Left kidney (tissue), 8 donors: ENCODE data around the gene MTREX. TPM values are rescaled to one million over a fixed set of nuclear protein-coding genes. Genes with fewer than 3 reads are reported as not detected.
"Not testable (repeated sequence)": the region's sequence is repeated elsewhere in the genome, so short reads cannot be mapped to it uniquely, and the experiment has no call there.

ENCODE experiments used
- DNase-seq: peaks from one replicate; pipeline ENCODE4 v3.0.0-alpha.2; 2013
- long read RNA-seq, 8 donors: transcript quantifications; one replicate each; lab custom pipeline, GENCODE V29; 2026
- polyA plus RNA-seq: library from polyadenylated mRNA; unstranded; fragments of 120-200 nt; gene quantifications from one replicate; pipeline ENCODE4 v1.2.1, GENCODE V29; 2013; ENCODE audit not compliant: insufficient read length

MTREX gene
- polyA plus RNA-seq = 110 TPM
- long read RNA-seq, donor 1, full-length matches to known transcripts = 2 of 2 reads
- long read RNA-seq, donor 1, partial matches to known transcripts = 0 of 2 reads
- long read RNA-seq, donor 1, other reads (novel, unspliced or antisense) = 0 of 2 reads
- long read RNA-seq, donor 2, full-length matches to known transcripts = 1 of 1 reads
- long read RNA-seq, donor 2, partial matches to known transcripts = 0 of 1 reads
- long read RNA-seq, donor 2, other reads (novel, unspliced or antisense) = 0 of 1 reads
- long read RNA-seq, donor 3, full-length matches to known transcripts = 2 of 10 reads
- long read RNA-seq, donor 3, partial matches to known transcripts = 8 of 10 reads
- long read RNA-seq, donor 3, other reads (novel, unspliced or antisense) = 0 of 10 reads
- long read RNA-seq, donor 4 = 0 reads
- long read RNA-seq, donor 5, full-length matches to known transcripts = 8 of 204 reads
- long read RNA-seq, donor 5, partial matches to known transcripts = 196 of 204 reads
- long read RNA-seq, donor 5, other reads (novel, unspliced or antisense) = 0 of 204 reads
- long read RNA-seq, donor 6, full-length matches to known transcripts = 2 of 145 reads
- long read RNA-seq, donor 6, partial matches to known transcripts = 137 of 145 reads
- long read RNA-seq, donor 6, other reads (novel, unspliced or antisense) = 6 of 145 reads
- long read RNA-seq, donor 7, full-length matches to known transcripts = 3 of 160 reads
- long read RNA-seq, donor 7, partial matches to known transcripts = 139 of 160 reads
- long read RNA-seq, donor 7, other reads (novel, unspliced or antisense) = 18 of 160 reads
- long read RNA-seq, donor 8, partial matches to known transcripts = 25 of 64 reads
- long read RNA-seq, donor 8, other reads (novel, unspliced or antisense) = 39 of 64 reads

DNA sequence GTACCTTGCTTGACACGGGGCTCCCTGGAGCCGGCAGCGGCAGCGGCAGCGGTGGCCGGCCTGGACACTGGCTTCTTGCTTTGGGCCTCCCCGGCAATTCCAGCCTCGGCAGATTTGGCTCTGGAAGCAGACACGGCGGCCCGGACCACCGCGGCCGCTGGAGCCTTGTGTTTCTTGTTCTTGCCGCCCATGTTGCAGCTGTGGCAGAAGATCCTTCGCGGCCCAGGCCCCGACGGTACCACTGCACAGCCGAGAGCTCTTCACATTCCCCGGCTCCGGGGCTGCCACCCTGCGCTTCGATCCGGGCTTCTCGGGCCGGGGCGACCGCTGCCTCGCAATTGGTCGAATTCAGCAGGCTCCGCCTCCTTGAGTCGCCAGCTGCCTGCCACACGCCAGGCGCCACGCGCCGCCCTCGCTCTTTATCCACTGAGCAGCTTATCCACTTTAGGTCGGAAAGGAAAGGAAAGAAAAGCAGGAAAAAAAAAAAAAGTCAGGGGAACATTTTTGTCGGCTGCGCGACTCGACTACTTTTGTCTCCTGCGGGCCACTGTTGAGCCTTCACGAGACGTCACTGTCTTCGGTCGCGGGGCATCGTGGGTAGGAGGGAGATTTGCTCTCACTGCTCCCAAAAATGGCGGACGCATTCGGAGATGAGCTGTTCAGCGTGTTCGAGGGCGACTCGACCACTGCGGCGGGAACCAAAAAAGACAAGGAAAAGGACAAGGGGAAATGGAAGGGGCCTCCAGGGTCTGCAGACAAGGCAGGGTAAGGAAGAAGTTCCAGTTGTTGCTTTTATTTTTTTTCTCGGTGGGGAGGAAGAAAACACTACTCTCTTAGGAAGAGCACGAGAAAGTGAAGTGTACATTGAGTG lies at the start of gene MTREX, which contains the start of gene DHX29:
MTREX (plus strand) TSS at position 607 of the 871 bp plus-strand sequence; CDS start at position 632, 25 bp downstream.
DHX29 (minus strand) TSS at position 312 of the 871 bp plus-strand sequence; CDS start at position 191, 121 bp downstream.
- DNase-seq = peak; percentile 94

DNA sequence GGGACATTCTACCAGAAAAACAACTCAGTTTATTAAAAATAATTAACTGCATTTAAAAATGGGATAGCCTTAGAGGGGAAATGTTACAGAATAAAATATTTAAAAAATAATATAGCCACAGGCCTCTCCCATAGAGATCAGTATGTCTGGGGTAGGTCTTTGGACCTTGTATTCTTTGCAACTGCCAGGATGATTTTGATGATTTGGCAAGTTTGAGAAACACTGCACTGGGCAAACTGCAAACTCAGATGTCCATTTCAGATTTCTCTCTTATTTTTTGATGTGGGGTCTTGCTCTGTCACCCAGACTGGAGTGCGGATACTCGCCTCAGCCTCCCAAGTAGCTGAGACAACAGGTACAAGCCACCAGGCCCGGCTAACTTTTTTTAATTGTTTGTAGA lies 49.5 kb upstream of the MTREX start:
- no peak for DNase-seq

DNA sequence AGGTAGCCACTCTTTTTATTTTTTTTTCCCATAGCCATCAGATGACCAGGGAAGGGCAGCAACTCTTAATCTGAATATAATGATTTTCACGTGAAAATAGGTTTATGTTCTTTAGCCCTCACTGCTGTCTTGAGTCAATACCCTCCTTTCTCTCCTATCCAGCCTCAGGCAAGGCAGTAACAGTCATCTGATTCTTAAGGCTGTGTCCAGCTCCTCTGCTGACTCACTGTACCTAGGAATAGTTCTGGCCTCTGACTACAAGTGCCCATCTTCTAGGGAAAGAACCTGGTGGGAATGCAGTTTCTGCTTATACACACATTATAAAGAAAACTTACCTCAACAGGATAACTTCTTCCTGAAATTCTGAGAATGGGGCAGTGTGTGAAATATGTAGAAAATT lies 31.0 kb upstream of the MTREX start:
- DNase-seq = no peak

DNA sequence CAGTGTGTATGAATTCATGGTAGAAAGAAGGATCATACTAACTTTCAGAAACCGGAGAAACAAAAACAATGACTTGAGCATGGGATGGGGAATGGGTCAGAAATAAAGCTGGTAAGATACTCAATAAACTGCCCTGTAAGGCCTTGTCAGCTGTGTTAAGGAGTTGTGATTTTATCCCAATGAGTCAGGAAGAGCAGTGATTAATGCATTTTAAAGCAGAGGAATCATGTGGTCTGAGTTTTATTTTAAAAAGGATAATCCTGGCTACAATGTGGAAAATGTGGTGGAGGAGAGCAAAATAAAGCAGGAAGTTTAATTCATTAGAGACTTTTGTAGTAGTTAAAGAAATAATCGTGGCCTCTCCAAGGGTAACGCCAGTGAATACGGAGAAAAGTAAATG lies 29.0 kb upstream of the MTREX start:
- no peak for DNase-seq

DNA sequence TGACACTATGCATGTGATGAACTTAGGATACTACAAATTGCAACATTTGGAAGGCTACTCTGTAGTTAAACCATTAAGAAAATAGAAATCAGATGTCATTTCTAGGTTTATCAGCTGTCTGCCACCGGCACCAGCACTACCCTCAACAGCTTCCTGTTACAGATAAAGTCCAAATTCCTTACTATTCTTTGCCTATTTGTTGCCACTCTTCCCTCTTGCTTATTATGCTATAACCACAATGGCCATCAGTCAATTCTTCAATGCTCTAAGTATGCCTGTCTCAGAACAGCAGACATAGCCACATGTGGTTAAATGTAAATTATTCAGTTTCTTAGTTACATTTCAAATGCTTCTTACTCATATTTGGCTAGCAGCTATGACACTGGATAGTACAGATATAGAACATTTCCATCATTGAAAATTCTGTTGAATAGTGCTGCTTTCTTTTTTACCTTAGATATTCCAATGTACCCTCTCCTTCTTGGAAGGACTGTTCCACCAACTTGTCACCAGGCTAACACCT lies 21.3 kb upstream of the MTREX start:
- DNase-seq = no peak

DNA sequence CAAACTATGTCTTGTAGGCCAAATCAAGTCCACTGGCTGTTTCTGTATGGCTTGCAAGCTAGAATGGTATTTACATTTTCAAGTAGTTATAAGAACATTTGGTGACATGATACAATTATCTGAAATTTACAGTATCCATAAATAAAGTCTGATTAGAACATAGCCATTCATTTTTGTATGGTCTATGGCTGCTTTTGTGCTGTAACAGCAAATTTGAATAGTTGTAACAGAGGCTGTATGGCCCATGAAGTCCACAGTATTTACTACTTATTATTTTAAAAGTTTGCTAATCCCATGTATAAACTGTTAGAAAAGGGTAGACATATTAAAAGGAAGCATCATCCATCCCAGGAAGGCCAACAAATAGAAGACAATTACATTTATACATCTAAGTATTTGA lies 18.0 kb upstream of the MTREX start:
- DNase-seq = no peak

DNA sequence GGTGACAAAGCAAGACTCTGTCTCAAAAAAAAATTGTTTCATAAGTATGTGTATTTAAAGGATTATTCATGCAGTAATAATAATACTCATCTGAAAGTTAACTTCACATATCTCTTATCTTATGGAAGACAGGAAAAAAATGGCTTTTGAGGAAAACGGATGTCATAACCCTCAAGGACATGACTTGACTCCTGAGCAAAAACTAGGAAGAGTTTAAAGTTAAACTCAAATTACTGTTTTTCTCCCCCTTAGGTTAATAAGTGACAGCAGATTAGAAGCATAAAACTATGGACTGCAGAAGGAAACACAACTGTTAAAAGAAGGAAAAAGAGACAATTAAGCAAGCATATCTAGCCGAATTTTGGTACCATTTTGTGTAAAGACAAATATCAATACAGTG lies 16.8 kb upstream of the MTREX start:
- no peak for DNase-seq

DNA sequence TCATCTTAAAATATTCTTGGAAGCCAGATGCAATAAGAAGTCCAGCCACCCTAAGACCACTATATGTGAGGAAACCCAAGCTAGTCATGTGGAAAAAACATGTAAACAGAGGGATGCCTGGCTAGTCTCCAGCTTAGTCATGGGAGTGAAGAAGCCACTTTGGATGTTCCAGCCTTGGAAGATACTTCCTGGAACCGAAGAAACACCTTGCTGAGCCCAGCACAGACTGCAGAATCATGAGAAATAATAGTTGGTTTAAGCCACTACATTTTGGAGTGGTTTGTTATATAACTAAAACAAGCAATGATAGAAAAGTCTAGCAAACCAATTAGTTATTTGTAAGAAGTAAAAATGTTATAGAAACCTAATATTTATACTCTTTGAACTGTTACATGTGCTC lies 12.9 kb upstream of the MTREX start:
- DNase-seq = no peak

DNA sequence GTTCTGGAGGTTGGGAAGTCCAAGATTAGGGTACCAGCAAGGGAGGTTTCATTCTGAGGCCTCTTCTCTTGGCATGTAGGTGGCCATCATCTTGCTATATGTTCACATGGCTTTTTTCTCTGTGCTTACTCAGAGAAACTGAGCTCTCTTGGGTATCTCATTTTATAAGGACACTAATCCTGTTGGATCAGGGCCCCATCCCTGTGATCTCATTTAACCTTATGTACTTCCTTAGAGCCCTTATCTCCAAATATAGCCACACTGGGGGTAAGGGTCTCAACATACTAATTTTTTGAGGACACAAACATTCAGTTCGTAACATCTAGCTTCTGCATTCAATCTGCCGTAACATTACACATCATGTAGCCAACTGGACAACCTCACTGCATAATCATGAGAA lies 6.9 kb upstream of the MTREX start:
- DNase-seq = no peak

DNA sequence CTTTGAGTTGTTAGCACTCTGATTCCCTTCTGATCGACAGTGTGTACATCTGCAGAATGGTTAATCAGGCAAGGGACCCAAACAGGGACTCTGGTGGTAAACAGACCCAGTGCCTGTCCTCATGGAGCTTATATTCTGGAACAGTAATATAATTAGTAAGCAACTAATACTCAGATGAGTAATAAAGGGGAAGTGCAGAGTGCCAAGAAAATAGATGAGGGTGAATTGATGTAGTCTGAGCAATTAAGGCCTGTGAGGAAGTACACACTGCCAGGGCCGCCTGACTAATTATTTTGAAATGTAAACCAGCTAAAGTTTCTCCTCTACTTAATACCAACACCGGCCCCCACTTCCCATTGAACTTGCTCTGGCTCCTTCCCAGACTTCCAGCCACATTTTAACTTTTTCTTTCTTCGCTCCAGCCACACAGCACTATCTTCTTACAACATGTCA lies 4.5 kb upstream of the MTREX start:
- no peak for DNase-seq

DNA sequence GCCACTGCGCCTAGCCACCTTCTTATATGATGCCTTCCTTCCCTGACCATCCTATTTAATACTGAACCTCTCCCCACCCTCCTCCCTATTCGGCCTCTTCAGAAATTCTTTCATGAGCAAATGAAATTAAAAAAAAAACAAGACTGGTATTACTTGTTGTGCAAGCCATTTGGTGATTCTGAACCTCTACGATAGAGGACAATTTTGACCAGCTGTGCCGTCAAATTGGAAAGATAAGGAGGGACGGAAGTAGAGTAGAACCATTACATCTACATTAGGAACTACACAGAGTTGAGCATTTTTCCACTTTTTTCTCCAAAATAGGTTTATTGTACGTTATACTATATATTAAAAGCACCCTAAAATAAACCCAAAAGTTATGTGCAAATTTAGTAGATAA lies 3.2 kb upstream of the MTREX start:
- no peak for DNase-seq

DNA sequence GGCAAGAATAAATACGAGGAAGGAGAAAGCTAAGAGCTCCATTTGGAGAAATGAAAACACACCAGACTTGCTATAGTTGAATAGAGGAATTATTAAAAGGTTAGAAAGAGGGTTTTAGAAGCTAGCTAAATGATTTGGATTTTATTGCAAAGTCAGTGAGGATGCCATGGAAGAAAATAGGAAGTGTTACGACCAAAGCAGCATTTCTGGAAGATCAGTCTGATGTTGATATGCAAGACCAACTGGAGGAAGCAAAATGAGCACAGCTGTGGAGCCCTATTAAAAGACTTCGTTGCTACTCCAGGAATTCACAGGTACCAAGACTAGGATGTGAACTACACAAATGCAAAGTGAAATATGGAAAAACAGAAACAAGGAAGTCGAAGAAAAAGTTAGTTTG lies 2.4 kb upstream of the MTREX start:
- no peak for DNase-seq

DNA sequence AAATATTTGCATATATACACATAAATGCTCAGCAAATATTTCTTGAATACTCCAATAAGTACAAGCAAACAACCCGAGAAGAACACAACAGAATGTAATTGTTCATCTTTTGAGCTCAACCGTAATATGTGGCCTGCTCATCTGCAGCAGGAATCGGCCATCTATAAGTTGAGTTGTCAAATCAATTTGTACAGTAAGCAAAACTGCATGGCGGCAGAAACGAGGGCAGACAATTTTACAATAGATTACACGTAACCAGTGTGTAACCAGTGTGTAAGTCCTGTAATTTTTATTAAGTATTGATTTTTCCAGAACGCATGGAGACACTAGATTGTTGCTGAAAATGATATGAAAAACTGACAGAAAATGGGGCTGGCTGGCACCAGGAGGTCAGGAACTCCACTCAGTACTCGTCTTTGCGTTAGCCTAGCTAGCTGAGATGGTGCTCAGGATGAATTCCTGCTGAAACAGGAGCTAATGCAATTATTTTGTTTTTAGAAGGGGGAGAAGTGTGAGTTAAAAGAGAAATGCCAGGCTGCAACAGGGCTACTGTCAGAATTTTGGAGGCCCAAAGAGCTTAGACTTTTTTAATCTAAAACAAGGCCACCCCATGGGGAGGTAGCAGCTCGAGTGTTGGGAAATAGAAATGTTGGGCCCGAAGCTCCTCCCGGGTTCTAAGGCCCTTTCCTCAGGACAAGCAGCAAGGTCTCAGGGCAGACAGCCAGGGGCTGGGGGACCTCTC lies 977 bp upstream of the MTREX start:
- no peak for DNase-seq

DNA sequence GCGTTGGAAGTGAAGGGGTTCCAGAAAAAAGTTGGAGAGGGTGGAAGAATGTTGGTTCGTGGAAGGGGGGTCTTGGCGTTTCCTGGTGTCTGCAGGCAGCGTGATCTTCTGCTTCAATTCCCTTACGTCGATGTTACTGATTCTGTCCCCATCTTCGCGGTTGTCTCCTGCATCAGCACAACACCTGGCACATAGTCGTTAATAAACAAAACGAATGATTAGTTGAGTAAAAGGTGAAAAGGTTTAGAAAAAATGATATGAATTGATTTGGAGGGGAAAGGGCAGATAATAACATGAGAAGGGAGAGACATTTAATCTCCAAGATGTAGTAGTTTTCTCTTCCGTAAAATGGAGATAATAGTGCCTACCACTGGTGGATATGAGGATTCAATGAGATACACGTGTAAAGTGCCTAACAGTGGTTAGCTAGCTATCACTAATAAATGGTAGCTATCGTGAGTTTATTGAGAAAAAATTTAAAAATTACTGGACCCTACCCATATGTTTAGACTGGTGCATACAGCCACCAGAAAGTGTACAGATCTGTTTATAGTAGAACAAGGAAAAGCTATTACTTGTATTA lies 556 bp downstream of the MTREX start:
- peak; percentile 31 for DNase-seq

DNA sequence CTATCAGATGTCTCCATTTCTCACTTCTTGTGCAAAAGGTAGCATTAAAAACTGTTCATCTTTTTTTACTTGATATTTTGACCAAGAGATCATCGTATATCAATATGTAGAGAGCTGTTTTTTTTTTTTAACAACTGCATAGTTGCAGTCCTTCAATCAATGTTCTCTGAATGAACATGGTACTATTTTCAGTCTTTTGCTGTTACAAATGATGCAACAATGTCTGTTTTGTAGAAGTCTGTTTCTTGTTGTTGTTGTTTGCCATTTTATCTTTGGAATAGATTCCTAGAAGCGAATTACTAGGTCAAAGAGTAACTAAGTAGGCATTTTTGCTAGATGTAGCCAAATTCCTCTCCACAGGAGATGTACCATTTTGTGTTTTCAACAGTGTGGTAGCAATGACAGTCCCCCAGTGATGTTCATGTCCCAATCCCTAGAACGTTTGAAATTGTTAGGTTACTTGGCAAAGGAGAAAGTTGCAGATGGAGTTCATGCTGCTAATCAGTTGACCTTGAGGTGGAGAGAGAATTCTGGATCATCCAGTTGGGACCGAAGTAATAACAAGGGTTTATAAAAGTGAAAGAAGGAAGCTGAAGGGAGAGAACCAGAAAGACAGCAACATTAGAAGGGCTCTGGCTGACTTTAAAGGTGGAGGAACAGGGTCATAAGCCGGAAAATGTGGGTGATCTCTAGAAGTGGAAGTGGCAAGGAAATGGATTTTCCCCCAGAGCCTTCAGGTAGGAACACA lies 6.3 kb downstream of the MTREX start:
- DNase-seq = no peak

DNA sequence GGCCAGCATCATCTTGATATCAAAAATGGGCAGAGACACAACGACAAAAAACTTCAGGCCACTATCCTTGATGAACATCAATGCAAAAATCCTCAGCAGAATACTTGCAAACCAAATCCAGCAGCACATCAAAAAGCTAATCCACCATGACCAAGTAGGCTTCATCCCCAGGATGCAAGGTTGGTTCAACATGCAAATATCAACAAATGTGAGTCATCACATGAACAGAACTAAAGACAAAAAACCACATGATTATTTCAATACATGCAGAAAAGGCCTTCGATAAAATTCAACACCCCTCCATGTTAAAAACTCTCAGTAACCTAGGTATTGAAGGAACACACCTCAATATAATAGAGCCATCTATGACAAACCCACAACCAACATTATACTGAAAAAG lies 8.5 kb downstream of the MTREX start:
- DNase-seq = no peak

DNA sequence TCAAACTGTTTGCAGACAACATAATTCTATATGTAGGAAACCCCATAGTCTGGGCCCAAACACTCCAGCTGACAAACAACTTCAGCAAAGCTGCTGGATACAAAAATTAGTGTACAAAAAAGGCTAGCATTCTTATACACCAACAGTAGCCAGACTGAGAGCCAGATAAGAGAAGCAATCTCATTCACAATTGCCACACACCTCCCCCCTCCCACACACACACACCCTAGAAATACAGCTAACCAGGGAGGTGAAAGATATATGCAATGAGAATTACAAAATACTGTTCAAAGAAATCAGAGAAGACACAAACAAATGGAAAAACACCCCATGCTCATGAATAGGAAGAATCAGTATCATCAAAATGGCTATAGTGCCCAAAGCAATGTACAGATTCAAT lies 9.0 kb downstream of the MTREX start:
- DNase-seq = no peak

DNA sequence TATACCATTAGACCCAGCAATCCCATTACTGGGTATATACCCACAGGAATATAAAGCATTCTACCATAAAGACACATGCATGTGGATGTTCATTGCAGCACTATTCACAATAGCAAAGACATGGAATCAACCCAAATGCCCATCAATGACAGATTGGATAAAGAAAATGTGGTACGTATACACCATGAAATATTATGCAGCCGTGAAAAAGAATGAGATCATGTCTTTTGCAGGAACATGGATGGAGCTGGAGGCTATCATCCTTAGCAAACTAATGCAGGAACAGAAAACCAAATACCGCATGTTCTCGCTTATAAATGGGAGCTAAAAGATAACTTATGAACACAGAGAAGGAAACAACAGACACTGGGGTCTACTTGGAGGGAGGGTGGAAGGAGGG lies 10.4 kb downstream of the MTREX start:
- not testable (repeated sequence) for DNase-seq

DNA sequence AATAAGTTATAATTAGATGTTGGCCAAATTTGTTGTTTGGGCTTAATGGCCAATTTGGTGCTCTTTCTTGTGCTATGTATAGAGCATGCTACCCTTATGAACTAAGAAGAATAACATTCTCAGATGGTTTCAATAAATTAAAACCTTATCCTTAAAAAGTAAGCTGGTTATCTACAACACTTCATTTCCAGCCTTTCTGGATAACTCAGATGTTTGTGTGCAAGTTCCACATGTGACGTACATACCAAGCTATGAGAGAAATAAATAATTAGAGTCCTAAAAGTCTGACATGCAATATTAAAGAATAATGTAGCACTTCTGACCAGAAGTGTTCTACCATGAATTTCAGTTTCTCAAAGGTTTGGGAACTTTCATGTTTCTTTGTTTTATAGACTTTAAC lies 11.7 kb downstream of the MTREX start:
- DNase-seq = no peak

DNA sequence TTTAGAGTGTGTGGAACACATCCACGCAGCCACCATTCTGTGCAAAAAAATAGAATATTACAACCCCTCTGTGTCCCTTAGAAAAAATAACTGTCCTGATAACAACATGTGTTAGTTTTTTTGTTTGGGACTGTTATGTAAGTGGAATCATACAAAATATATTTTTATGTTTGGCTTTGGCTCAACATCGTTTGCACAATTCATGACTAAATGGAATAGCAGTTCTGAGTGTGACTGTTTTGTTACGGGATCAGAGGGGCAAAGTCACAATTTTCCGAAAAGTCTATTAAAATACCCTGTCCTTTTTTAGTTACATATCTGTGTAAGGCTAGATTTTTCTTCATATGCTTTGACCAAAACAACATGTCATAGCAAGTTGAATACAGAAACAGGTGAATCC lies 12.8 kb downstream of the MTREX start:
- DNase-seq = no peak
